T-helper 17 cell (primary cell): ENCODE results near the gene PDIK1L. TPM values are rescaled to one million over a fixed set of nuclear protein-coding genes. Genes with fewer than 3 reads are reported as not detected.

ENCODE experiments used
- ATAC-seq: fragments of 150-1000 bp; cut with Tn5 transposase; 2 replicates; pipeline ENCODE4 v1.10.0; 2021; ENCODE audit warnings: mild to moderate bottlenecking, moderate library complexity
- DNase-seq, 3 donors: peaks; one replicate each; pipeline versions ENCODE4 v3.0.0 to v3.0.0-alpha.2; 2020 to 2021
- H3K9me3 ChIP-seq: one replicate; pipeline ENCODE4 v1.7.0; 2013; ENCODE audit warnings: low read length, mild to moderate bottlenecking; ENCODE audit not compliant: control insufficient read depth, poor library complexity, severe bottlenecking
- H3K27ac Mint-ChIP-seq: one replicate; pipeline ENCODE4 v1.8.0; 2022; ENCODE audit warnings: mild to moderate bottlenecking, moderate library complexity, mixed read lengths
- H3K27me3 Mint-ChIP-seq: one replicate; pipeline ENCODE4 v1.8.0; 2022; ENCODE audit warnings: mixed read lengths
- H3K36me3 Mint-ChIP-seq: one replicate; pipeline ENCODE4 v1.8.0; 2022; ENCODE audit warnings: low read depth, mixed read lengths
- H3K4me1 Mint-ChIP-seq: one replicate; pipeline ENCODE4 v1.8.0; 2022; ENCODE audit warnings: mild to moderate bottlenecking, mixed read lengths
- H3K4me3 Mint-ChIP-seq: one replicate; pipeline ENCODE4 v1.8.0; 2022; ENCODE audit warnings: mild to moderate bottlenecking, moderate library complexity, mixed read lengths
- total RNA-seq, 4 donors: library from RNA in 2 of 4; stranded (reverse) in 2 of 4; gene quantifications; one replicate each; pipeline ENCODE4 v1.2.3 and lab custom pipeline; 2022 to 2026

Gene PDIK1L
- total RNA-seq, 2 donors from 2014 or later, result 6.8 to 7.6 TPM

- Mint-ChIP-seq H3K4me3 (no peak overlapping the region), H3K36me3 (no peaks in the 10 kb centered on the region), H3K27me3 (peaks cover 57% of the 10 kb centered on the region), H3K27ac (no peak overlapping the region), H3K4me1 (peaks cover 9% of the 10 kb centered on the region)
- ATAC-seq, result no peak
- no peak for DNase-seq
- no peaks in the 10 kb centered on the region for H3K9me3 ChIP-seq
These were observed 46.8 kb downstream of the PDIK1L start for GRCh38 chr1:26158271-26158907.

DNA sequence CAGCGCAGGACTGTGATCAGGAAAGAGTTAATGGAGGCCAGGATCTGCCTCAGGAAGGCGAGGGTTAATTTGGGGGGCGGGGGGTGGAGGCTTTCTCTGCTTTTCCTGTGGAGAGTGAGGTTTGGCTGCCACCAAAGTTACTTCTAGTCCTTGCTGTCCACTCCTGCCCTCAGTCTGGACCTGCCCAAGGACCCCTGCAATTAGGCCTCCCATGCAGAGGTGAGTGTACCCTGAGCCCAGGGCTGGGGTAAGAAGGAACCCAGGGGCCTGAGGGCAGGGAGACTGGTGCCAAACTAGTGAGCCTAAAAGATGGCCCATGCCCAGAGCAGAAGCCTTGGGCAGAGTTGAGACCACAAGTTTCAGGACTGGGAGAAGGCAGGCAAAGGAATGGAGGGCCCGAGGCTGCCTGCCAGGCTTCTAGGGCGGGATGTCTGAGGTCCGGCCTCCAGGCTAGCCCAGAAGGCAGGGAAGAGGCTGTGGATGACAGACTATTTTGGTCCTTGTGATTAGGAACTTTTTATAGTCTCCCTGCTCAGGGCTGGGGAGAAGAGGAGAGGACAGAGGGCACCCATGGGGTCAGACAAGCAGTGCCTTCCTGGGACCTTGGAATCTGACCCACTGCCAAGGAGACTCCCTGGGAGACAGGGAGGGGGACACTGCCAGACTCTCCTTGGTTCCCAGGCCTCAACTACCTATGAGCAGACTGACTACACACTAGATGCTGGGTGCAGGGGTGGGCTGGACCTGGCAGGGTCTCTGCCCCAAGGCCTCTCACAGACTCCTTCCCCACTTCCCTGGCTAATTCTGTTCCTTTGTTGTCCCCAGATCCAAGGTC lies 47.5 kb downstream of the PDIK1L start, which contains the start of gene FAM110D:
FAM110D (plus strand) TSS at position 172 of the 835 bp plus-strand sequence. CDS start 2,213 bp downstream, outside the sequence.
- ATAC-seq, result no peak
- H3K4me3 Mint-ChIP-seq, result no peak within 1 kb of the TSS
- no peak within 1 kb of the TSS for H3K27ac Mint-ChIP-seq
- peaks cover 50% of the 10 kb centered on the region for H3K27me3 Mint-ChIP-seq
- no peaks in the 10 kb centered on the region for H3K9me3 ChIP-seq
- DNase-seq, result no peak
- peaks cover 9% of the 10 kb centered on the region for H3K4me1 Mint-ChIP-seq
- no peaks in the 10 kb centered on the region for H3K36me3 Mint-ChIP-seq

DNA sequence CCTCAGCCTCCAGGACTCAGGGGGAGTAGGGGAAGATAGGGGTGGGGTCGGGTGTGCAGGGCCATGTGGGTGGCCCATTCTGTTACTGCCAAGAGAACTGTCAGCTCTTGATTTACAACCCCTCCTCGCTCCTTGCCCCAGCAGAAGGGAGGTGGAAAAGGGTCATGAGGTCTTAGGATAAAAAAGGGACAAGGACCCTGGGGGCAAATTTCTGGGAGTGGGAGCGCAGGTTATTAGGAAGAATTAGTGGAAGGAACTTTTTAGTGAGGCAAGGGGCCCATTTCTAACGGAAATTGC lies 48.1 kb downstream of the PDIK1L start:
- H3K9me3 ChIP-seq, result no peaks in the 10 kb centered on the region
- Mint-ChIP-seq H3K4me3 (no peak overlapping the region), H3K27me3 (peaks cover 46% of the 10 kb centered on the region), H3K36me3 (no peaks in the 10 kb centered on the region), H3K27ac (no peak overlapping the region), H3K4me1 (peaks cover 12% of the 10 kb centered on the region)
- DNase-seq (no peak), ATAC-seq (no peak)

DNA sequence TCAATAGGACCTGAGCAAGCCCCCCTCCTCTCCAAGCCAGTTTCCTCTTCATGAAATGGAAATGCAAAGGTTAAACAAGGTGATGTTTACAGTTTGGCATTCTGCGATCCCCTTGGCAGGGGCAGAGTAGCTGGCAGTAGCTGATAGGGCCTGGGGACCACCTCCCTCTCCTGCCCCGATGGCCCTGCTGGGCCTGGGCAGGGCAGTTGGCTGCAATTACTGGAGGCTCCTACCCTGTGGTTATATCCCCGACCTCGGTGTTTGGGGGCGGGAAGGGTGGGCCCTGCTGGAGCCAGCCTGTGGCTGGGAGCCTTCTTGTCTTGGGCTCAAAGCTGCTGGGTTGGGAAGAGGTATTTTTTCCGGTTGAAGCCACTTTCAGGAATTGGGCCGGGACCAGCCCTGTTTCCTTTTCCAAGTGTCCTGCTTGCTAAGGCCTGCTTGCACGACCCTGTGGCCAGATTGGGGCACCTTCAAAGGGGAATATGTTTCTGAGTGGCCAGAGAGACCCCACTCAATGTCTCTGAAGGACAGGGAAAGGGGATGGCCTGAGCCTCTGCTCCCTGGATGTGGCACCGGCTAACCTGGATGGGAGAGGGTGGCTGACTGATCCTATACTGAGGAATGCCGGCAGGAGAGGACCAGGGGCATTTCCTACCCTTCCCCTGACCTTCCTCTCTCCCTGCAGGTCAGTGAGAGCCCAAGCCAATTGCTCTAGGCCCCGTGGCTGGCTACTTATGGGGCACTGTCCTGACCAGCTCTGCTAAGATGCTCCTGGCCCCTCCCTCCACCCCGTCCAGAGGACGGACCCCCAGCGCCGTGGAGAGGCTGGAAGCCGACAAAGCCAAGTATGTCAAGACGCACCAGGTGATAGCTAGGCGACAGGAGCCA lies 49.1 kb downstream of the PDIK1L start:
- Mint-ChIP-seq H3K4me3 (peak overlapping the region; percentile 52), H3K4me1 (peaks cover 12% of the 10 kb centered on the region), H3K36me3 (no peaks in the 10 kb centered on the region), H3K27me3 (peaks cover 36% of the 10 kb centered on the region), H3K27ac (no peak overlapping the region)
- H3K9me3 ChIP-seq, result no peaks in the 10 kb centered on the region
- no peak for DNase-seq
- no peak for ATAC-seq

DNA sequence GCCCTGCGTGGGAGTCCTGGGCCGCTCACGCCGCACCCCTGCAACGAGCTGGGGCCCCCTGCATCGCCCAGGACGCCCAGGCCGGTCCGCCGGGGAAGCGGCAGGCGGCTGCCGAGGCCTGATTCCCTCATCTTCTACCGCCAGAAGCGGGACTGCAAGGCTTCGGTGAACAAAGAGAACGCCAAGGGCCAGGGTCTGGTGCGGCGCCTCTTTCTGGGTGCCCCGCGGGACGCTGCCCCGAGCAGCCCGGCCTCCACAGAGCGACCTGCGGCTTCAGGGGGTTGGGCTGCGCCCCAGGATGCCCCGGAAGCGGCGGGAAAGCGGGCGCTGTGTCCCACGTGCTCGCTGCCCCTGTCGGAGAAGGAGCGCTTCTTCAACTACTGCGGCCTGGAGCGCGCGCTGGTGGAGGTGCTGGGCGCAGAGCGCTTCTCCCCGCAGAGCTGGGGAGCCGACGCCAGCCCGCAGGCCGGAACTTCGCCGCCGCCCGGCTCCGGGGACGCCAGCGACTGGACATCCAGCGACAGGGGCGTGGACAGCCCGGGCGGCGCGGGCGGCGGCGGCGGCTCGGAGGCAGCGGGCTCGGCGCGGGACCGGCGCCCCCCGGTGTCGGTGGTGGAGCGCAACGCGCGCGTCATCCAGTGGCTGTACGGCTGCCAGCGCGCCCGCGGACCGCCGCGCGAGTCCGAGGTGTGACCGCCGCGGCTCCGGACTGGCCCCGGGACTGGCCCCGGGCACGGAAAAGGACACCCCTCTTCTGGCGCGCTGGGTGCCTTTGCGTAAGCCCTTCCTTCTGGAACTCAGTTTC lies 50.0 kb downstream of the PDIK1L start:
- Mint-ChIP-seq H3K27ac (peak overlapping the region; percentile 6), H3K27me3 (peaks cover 31% of the 10 kb centered on the region), H3K4me3 (peak overlapping the region; percentile 65), H3K36me3 (no peaks in the 10 kb centered on the region), H3K4me1 (peaks cover 14% of the 10 kb centered on the region)
- ATAC-seq (peak; percentile 68), DNase-seq (peak in 2 of 3 donors; percentile 18 to 28)
- H3K9me3 ChIP-seq, result no peaks in the 10 kb centered on the region

DNA sequence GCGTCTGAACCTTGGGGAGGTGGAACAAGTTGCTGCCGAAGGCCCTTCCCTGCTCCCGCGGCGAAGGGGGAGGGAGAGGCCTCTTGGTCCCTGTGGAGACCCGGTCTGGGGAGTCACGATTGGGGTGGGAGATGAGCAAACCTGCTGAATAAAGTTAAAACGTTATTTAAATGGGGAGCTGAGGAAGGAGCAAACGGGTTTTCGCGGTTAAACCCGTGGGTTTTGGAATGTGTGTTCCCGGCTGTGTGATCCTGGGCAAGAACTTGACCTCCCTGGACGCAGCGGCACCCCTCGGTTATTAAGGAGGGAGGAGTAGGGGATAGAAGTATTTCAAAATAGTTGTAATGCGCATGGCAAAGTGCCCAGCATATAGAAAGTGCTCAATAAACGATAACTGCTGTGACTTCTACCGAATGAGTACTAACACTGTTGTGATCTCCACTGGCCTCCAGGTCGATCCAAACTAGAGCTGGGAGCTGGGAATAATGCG lies 50.6 kb downstream of the PDIK1L start:
- Mint-ChIP-seq H3K27ac (peak overlapping the region; percentile 6), H3K36me3 (no peaks in the 10 kb centered on the region), H3K4me1 (peaks cover 15% of the 10 kb centered on the region), H3K27me3 (peaks cover 29% of the 10 kb centered on the region), H3K4me3 (peak overlapping the region; percentile 65)
- ATAC-seq (no peak), DNase-seq (no peak)
- no peaks in the 10 kb centered on the region for H3K9me3 ChIP-seq

DNA sequence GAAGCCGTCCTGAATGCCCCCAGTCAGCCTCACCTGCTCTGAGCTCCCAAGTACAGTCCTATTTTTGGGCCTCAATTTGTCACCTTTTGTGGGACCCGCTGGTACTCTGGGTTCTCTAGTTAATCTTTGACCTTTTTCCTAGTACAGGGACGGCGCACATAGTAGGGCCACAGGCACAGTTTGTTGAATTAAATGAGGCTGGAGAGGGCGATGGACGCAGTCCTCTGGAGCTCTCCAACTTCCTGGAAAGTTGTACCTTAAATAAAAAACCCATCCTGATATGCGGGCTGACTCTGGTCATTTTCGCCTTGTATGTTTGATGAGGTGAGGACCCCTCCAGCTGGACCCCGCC lies 52.0 kb downstream of the PDIK1L start:
- Mint-ChIP-seq H3K27me3 (peaks cover 18% of the 10 kb centered on the region), H3K4me3 (peak overlapping the region; percentile 63), H3K4me1 (peaks cover 15% of the 10 kb centered on the region), H3K36me3 (no peaks in the 10 kb centered on the region), H3K27ac (no peak overlapping the region)
- no peak for DNase-seq
- ATAC-seq, result no peak
- no peaks in the 10 kb centered on the region for H3K9me3 ChIP-seq

DNA sequence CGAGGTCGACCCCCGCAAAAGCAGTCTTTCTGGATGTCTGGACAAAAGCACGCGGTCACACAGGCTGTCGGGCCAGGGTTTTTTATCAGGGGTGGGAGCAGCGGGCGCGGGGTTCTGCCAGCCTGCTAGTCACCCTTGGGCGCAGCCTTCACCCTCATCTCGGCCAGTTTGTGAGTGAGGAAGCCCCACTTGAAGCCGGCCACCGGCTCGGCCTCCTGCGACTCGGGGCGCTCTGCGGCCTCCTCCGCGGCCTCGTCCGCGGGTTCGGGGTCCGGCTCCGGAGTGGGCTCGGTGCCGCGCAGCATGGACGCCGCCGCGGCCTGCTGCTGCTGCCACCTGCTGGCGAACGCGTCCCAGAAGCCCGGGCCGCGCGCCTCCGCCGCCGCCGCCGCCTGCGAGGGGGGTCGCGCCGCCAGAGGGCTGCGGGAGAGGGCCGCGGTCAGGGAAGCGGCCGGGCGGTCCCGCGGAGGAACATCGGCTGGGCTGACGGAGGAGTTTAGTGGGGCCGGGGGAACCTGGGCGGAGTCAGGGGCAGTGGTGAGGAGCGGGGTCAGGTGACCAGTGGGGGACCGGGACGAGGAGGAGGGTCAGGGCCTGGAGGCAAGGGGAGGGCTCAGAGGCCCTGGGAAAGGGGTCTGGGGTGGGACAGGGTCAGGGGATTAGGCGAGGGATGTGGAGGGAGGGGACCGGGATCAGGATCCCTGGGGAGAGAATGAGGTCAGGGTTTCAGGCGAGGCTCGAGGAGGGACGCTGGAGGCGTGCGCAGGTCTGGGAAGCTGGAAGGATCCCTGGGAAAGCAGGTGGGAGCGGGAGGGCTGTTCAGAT lies 52.6 kb downstream of the PDIK1L start:
- Mint-ChIP-seq H3K27me3 (peaks cover 13% of the 10 kb centered on the region), H3K27ac (peak overlapping the region; percentile 71), H3K36me3 (no peaks in the 10 kb centered on the region), H3K4me1 (peaks cover 15% of the 10 kb centered on the region), H3K4me3 (peak overlapping the region; percentile 83)
- DNase-seq (peak; percentile 37 to 63 (median 55)), ATAC-seq (peak; percentile 69)
- no peaks in the 10 kb centered on the region for H3K9me3 ChIP-seq

- H3K36me3 Mint-ChIP-seq, result no peaks in the 10 kb centered on the region
- H3K9me3 ChIP-seq, result no peaks in the 10 kb centered on the region
- peak overlapping the region; percentile 83 for H3K4me3 Mint-ChIP-seq
- no peak for DNase-seq
- H3K27me3 Mint-ChIP-seq, result peaks cover 7% of the 10 kb centered on the region
- peaks cover 15% of the 10 kb centered on the region for H3K4me1 Mint-ChIP-seq
- ATAC-seq, result no peak
- H3K27ac Mint-ChIP-seq, result peak overlapping the region; percentile 71
These were observed 53.5 kb downstream of the PDIK1L start for GRCh38 chr1:26164861-26165842.

DNA sequence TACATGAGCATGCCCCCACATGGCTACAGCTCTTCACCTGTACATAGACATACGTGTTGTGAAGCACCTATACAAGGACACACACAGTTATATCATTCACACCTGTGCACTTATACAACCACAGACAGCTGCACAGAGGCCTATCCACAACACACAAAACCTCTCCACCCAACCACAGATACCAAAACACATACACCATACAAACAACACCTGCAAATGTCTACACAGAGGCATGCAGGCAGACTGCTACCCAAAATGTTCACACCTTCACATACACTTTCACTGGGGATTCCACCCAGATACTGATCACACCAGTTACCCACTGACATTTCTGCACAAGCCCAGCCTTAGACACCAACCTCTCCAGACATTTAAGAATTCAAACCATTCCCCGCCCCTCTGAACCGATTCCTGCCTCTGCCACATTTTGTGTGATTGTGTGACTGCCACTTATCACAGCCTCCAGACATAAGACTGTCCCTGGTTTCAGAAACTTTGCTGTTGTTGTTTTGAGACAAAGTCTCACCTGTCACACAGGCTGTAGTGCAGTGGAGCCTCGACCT lies 55.2 kb downstream of the PDIK1L start:
- Mint-ChIP-seq H3K27me3 (peaks cover 7% of the 10 kb centered on the region), H3K27ac (no peak overlapping the region), H3K4me3 (no peak overlapping the region), H3K36me3 (no peaks in the 10 kb centered on the region), H3K4me1 (peaks cover 21% of the 10 kb centered on the region)
- no peaks in the 10 kb centered on the region for H3K9me3 ChIP-seq
- DNase-seq, result no peak
- no peak for ATAC-seq
